ENCODE results near the gene CBFA2T2. TPM values are rescaled to one million over a fixed set of nuclear protein-coding genes. Genes with fewer than 3 reads are reported as not detected.

CBFA2T2 gene
- total and polyA plus RNA-seq, 10 of the 15 experiments (the other 5 are each of a cell fraction or from before 2014, with no cell fraction given), result 0.61 to 8.6 (median 5.5) TPM

GRCh38 chr20:33654680-33655161, 164.8 kb downstream of the CBFA2T2 start:
- Histone ChIP-seq H3K4me1 (ENCODE audit: control insufficient read depth, insufficient read depth, low read length) (peaks cover 20% of the 10 kb centered on the region), H3K4me3 (no peak overlapping the region), H3K9ac (ENCODE audit: control insufficient read depth, insufficient read depth, low read length) (no peak overlapping the region), H3K79me2 (ENCODE audit: control insufficient read depth, insufficient read depth, low read length) (no peaks in the 10 kb centered on the region), H3K36me3 (ENCODE audit: control insufficient read depth in 2 of 2, insufficient read depth in 2 of 2, low read length in 1 of 2) (no peaks in the 10 kb centered on the region), H2AFZ (ENCODE audit: control insufficient read depth, low read depth, low read length) (no peak overlapping the region), H3K27me3 (replicated peaks in 1 of 2; ENCODE audit: control insufficient read depth in 2 of 2, insufficient read depth in 2 of 2, low read length in 1 of 2) (peaks cover 0 to 2% of the 10 kb centered on the region in 2 experiments; a peak in 2 of 4 replicates), H3K4me2 (ENCODE audit: control insufficient read depth, insufficient read depth) (no peak overlapping the region), H3K9me3 (replicated peaks; ENCODE audit: control insufficient read depth, insufficient read depth, low read length) (no peaks in the 10 kb centered on the region), H3K27ac (ENCODE audit: control insufficient read depth, insufficient read depth) (no peak overlapping the region), H4K20me1 (ENCODE audit: control insufficient read depth, insufficient read depth) (no peaks in the 10 kb centered on the region)
- CTCF ChIA-PET, result interaction anchor here (1.5 to 5.6 kb wide), 5 partner anchors 9 to 197 kb away, joined by 3 to 41 read pairs (median 17); partner anchors contain the start of gene ACTL10
- RAD21 ChIA-PET (ENCODE audit: unreplicated experiment), result interaction anchor here (0.7 kb wide), 1 partner anchor 118 kb away, joined by 3 read pairs; no protein-coding TSS in a partner anchor
- 98% methylated on average over 12 of the region's 14 CpGs for WGBS (ENCODE audit: insufficient coverage, insufficient replicate concordance, low lambda C conversion rate, missing lambda C conversion rate)
- SMC1A ChIA-PET (ENCODE audit: uncharacterized antibody, unreplicated experiment), result interaction anchor here (1.0 to 3.2 kb wide), 4 partner anchors 8 to 197 kb away, joined by 3 to 20 read pairs (median 8); partner anchors contain the start of genes ACTL10 and C20orf144
- TF ChIP-seq DPF2 (IDR thresholded peaks at IDR 0.05) (no peak), POLR2A (IDR thresholded peaks at IDR 0.05; ENCODE audit: low read depth, low read length) (peak; percentile 32; the same call in 1 of the 2 replicates), KDM1A (IDR thresholded peaks at IDR 0.05; ENCODE audit: borderline replicate concordance) (no peak)
- ATAC-seq (no peak), FAIRE-seq (no peak), DNase-seq (ENCODE audit: low read depth, low spot score) (no peak)
- no TSS peak for BruUV-seq (replicated peaks)
- in situ Hi-C loops (cut with MboI), result loop anchor here (5.0 kb wide), 1 partner anchor 202 kb away; no protein-coding TSS in a partner anchor
- intact Hi-C loops (cut with micrococcal nuclease; ENCODE audit: unreplicated experiment), result loop anchor here (5.0 kb wide), 1 partner anchor 137 kb away; no protein-coding TSS in a partner anchor
- POLR2A ChIA-PET, result no interaction called here

- POLR2A ChIA-PET, result no interaction called here
- H3K4me3 ChIP-seq, result no peak overlapping the region
- FAIRE-seq, result no peak
- ATAC-seq, result no peak
- intact Hi-C loops (cut with micrococcal nuclease; ENCODE audit: unreplicated experiment), result no loop called here
- no TSS peak for BruUV-seq (replicated peaks)
- no peaks in the 10 kb centered on the region for H3K36me3 ChIP-seq (ENCODE audit: control insufficient read depth in 2 of 2, insufficient read depth in 2 of 2, low read length in 1 of 2)
- H3K27ac ChIP-seq (ENCODE audit: control insufficient read depth, insufficient read depth), result no peak overlapping the region
- H3K9ac ChIP-seq (ENCODE audit: control insufficient read depth, insufficient read depth, low read length), result no peak overlapping the region
- H4K20me1 ChIP-seq (ENCODE audit: control insufficient read depth, insufficient read depth), result no peaks in the 10 kb centered on the region
- WGBS (ENCODE audit: insufficient coverage, insufficient replicate concordance, low lambda C conversion rate, missing lambda C conversion rate), result 90% methylated on average over 4 of the region's 4 CpGs
- RAD21 ChIA-PET (ENCODE audit: unreplicated experiment), result interaction anchor here (0.7 kb wide), 1 partner anchor 118 kb away, joined by 3 read pairs; no protein-coding TSS in a partner anchor
- TF ChIP-seq SMARCA5 (IDR thresholded peaks at IDR 0.05), result no peak
- in situ Hi-C loops (cut with MboI), result no loop called here
- no peak overlapping the region for H3K4me2 ChIP-seq (ENCODE audit: control insufficient read depth, insufficient read depth)
- H2AFZ ChIP-seq (ENCODE audit: control insufficient read depth, low read depth, low read length), result no peak overlapping the region
- DNase-seq (ENCODE audit: low read depth, low spot score), result no peak
- no peaks in the 10 kb centered on the region for H3K9me3 ChIP-seq (replicated peaks; ENCODE audit: control insufficient read depth, insufficient read depth, low read length)
- H3K4me1 ChIP-seq (ENCODE audit: control insufficient read depth, insufficient read depth, low read length), result peaks cover 20% of the 10 kb centered on the region
- peaks cover 0 to 2% of the 10 kb centered on the region in 2 experiments; a peak in 2 of 4 replicates for H3K27me3 ChIP-seq (replicated peaks in 1 of 2; ENCODE audit: control insufficient read depth in 2 of 2, insufficient read depth in 2 of 2, low read length in 1 of 2)
- SMC1A ChIA-PET (ENCODE audit: uncharacterized antibody, unreplicated experiment), result interaction anchor here (3.1 to 3.2 kb wide), 2 partner anchors 12 to 198 kb away, joined by 8 to 20 read pairs; partner anchors contain the start of gene ACTL10
- CTCF ChIA-PET, result interaction anchor here (1.5 to 5.6 kb wide), 4 partner anchors 9 to 198 kb away, joined by 3 to 41 read pairs (median 18); partner anchors contain the start of gene ACTL10
- no peaks in the 10 kb centered on the region for H3K79me2 ChIP-seq (ENCODE audit: control insufficient read depth, insufficient read depth, low read length)
Observed at GRCh38 chr20:33655164-33655563, 165.3 kb downstream of the CBFA2T2 start.
